GM19452 (cell line): ENCODE results near the gene NLN.
"Not testable (repeated sequence)": the region's sequence is repeated elsewhere in the genome, so short reads cannot be mapped to it uniquely, and the experiment has no call there.

Source experiments
- ATAC-seq: cut with Tn5 transposase; IDR thresholded peaks from one replicate; pipeline ENCODE4 v1.9.1; 2021; ENCODE audit not compliant: unreplicated experiment

The NLN gene

DNA sequence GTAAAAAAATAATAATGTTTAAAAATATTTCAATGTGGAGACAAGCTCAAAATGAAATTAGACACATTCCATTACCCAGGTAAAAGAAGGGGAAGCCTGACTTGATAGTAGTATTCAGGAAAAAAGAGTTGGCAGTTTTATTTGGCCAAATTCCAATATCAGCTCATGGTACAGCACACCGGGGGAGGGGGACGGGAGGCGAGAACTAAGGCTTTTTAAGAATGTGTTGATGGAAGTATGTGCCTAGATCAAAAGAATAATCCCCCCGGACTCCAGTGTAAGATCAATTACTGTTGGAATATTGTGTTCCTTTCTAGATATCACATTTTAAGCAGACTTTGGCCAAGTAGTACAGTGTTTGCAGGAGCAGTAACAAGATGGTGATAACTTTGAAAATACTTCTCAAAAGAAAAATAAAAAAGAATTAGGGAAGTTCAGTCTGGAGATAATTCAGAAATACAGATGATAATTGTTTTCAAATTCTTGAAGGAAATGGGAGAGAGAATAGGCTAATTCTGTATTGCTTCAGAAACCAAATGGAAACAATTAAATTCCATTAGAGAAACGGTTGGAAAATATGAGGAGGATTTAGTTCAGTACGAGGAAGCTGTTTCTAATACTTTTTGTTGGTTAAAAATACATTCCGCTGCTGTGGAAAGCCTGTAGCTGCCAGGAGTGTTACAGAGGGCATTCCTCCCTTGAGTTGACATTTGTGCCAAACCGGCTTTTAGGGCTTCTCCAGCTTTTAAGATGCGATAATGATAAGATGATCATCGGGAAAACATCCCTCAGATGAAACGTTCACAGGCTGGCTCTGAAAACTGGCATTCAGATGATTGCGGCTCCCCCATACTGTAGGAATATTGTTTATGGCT, 106.3 kb downstream of the NLN start:
- no peak for ATAC-seq

DNA sequence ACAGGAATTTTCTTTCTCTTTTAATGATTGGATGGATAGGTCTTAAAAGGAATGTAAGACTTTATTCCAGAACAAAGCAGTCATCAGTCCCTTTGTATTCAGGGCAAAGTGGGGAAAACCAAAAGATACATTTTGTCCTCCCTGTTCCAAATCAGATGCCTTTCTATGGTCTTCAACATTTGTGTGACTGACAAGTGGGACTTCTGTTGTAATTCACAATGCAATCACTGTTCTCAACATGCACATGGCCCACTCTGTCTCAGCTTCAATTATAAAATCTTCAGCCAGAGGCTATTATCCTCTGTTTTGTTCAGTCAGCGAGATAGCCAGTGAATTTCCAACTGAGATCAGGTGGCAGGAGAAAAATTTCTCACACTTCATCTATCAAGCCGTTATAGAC, 108.9 kb downstream of the NLN start:
- no peak for ATAC-seq

- ATAC-seq: no peak
These were observed 109.3 kb downstream of the NLN start for GRCh38 chr5:65831276-65831675.

GRCh38 chr5:65832152-65832551, 110.1 kb downstream of the NLN start:
- no peak for ATAC-seq

DNA sequence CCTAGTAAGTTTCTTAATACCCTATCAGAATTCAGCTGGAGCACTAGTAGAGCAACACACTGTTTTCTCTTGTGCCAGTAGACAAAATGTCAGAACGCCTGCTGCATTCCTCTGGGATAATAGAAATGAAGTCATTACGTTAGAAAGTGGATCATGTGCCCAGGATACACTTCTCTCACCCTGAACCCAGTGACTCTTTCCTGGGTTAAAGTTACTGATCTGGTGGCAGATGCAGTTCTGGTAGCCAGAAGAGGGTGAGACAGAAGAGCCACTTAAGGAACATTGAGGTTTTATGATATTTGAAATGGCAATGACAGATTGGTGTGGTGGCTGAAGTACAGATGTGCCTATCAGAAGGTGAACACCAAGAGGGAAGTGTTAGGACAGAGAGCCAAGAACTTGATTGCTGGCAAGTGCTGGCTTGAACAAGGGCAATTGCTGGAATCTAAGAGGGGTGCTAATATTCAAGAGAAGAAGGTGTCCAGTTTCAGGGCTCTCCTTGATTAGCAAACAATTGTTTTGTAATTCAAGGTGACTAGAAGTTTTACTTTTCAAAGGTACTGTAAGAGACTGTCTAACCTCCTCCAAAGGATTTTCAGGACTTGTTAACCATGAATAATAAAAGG, 110.7 kb downstream of the NLN start:
- no peak for ATAC-seq

DNA sequence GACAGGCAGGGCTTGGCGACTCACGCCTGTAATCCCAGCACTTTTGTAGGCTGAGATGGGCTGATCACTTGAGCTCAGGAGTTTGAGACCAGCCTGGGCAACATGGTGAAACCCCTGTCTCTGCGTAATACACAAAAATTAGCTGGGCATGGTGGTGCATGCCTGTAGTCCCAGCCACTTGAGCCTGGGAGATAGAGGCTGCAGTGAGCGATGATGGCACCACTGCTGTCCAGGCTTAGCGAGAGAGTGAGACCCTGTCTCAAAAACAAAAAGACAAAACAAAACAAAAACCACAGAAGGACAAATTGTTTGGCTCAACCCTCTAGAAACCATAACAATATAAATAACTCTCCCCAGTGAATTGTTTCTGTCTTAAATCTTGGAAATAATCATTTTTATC, 111.8 kb downstream of the NLN start:
- no peak for ATAC-seq

GRCh38 chr5:65834306-65834705, 112.3 kb downstream of the NLN start:
- ATAC-seq: no peak

DNA sequence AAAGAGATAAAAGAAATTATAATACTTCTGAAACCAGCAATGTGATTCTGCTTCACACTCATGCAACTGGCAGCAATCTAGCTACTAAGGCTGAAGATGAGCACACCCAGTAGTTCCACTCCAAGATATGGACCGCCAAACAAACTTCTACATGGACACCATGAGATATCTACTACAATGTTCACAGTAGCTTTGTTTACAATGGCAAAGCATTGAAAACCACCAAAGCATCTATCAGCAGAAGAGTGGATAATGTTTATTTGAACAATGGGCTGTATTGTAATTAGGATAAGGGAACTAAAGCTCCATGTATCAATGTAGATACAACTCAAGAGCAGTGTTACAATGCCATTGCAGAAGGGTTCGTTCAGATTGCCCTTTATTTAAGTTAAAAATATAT, 113.2 kb downstream of the NLN start:
- no peak for ATAC-seq

DNA sequence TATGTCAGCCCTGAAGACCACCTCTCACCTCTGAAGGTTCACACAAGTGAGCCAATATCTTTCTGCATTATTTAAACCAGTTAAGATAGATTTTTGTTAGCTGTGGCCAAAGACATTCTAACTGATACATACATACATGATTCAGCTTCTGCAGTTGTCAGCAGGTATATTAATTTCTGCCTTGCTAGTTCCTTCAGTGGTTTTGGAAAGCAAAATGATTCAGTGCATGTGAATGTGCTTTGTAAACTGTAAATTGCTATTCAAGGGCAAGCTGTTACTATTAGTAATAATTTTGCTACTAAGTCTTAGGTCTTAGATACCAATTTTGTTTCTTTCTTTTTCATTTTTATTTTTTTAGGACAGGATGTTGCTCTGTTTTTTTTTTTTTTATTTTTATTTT, 115.1 kb downstream of the NLN start:
- ATAC-seq: no peak

- not testable (repeated sequence) for ATAC-seq
These were observed 117.2 kb downstream of the NLN start for GRCh38 chr5:65839170-65839569.

DNA sequence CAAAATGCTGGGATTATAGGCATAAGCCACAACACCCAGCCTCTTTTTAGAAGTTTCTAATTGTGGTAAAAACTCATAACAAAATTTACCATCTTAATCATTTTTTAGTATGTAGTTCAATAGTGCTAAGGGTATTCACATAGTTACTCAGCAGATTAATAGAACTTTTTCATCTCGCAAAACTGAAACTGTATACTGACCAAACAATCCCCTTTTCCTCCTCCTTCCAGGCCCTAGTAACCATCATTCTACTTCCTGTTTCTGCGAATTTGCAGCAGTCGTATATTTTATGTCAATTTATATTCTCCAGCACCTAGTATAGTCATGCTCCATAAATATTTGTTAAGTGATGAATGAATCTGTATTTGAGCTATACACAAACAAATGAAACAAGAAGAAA, 118.1 kb downstream of the NLN start:
- ATAC-seq: no peak

DNA sequence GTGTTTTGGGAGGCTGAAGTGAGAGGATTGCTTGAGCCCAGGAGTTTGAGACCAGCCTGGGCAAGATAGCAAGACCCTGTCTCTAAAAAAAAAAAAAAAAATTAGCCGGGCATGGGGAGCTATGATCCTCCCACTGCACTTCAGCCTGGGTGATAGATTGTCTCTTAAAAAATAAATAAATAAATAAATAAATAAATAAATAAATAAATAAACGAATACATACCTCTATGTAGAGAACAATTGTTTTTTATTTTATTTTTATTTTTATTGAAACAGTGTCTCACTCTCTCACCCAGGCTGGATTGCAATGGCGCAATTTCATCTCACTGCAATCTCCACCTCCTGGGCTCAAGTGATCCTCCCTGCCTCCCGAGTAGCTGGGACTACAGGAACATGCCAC, 122.8 kb downstream of the NLN start:
- ATAC-seq: not testable (repeated sequence)

DNA sequence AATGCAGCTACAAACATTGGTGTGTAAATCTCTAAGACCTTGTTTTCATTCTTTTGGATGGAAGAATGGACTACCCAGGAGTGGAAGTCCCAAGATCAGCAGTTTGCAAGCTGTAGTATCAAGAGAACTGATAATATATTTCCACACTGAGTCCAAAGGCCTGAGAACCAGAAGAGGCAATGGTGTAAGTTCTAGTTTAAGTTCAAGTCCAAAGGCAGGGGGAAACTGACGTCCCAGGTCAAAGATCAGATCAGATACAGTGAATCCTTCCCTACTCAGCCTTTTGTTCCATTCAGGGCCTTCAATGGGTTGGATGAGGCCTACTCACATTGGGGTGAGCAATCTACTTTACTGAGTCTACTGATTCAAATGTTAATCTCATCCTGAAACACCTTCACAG, 124.1 kb downstream of the NLN start:
- no peak for ATAC-seq

- not testable (repeated sequence) for ATAC-seq
These were observed 125.0 kb downstream of the NLN start for GRCh38 chr5:65847019-65847418.

- not testable (repeated sequence) for ATAC-seq
These were observed 127.9 kb downstream of the NLN start for GRCh38 chr5:65849918-65850317.

DNA sequence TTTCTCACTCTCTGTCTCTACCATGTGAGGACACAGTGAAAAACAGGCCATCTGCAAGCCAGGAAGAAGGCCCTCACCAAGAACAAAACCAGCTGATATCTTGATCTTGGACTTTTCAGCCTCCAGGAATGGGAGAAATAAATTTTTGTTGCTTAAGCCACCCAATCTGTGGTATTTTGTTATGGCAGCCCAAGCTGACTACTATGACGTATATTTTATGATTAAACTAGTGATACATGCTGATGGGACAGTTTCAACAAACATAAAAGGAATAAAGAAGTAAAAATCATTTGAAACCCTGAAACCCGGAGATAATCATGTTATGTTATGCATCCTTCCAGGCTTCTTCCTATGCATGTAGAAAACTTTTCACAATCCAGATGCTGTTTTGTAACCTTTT, 132.9 kb downstream of the NLN start:
- no peak for ATAC-seq

GRCh38 chr5:65855766-65856315, 133.8 kb downstream of the NLN start:
- ATAC-seq: no peak

DNA sequence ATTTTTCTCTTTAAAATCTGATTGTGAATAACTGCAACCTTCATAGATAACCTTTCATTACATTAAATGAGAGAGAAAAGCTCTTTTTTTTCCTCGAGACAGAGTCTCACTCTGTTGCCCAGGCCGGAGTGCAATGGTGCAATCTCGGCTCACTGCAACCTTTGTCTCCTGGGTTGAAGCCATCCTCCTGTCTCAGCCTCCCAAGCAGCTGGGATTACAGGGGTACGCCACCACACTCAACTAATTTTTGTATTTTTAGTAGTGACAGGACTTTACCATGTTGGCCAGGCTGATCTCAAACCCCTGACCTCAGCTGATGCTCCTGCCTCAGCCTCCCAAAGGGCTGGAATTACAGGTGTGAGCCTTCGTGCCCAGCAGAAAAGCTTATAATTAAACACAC, 134.5 kb downstream of the NLN start:
- ATAC-seq: no peak

- ATAC-seq: no peak
These were observed 136.3 kb downstream of the NLN start for GRCh38 chr5:65858316-65858715.

GRCh38 chr5:65861830-65862241, 139.8 kb downstream of the NLN start:
- no peak for ATAC-seq

DNA sequence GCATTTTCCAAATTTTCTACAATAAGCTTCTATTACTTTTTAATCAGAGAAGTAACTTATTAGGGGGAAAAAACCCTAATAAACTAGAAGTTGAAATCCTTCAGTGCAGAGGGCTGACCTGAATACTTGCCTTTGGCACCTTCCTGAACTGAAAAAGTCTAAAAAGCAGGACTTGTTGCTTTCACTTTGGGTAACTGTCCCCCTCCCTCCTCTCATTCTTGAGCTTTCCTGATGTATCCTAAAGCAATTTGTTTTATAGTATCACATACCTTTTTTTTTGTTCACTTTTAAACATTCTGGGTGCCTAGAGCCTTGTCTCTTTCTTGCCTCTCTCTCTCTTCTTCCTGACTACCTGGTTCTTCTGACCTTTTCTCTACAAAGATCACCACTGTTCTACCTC, 140.4 kb downstream of the NLN start:
- no peak for ATAC-seq

GRCh38 chr5:65863747-65864146, 141.7 kb downstream of the NLN start:
- ATAC-seq: no peak
